ENCODE results near the gene SEMA5A.

GRCh38 chr5:9192266-9192665, 353.6 kb downstream of the SEMA5A start:
- TF ChIP-seq MAX (IDR thresholded peaks at IDR 0.05) (no peak), YY1 (IDR thresholded peaks at IDR 0.05; ENCODE audit: low read depth, low read length) (no peak), GABPA (IDR thresholded peaks at IDR 0.05; ENCODE audit: borderline replicate concordance, insufficient read depth, low read length) (no peak), CBX8 (IDR thresholded peaks at IDR 0.05; ENCODE audit: borderline replicate concordance, low read depth, low read length) (no peak), CTCF (IDR thresholded peaks at IDR 0.05; ENCODE audit: control extremely low read depth in 1 of 3, insufficient read depth in 1 of 3, low read depth in 1 of 3, low read length in 3 of 3) (no peak), CEBPB (IDR thresholded peaks at IDR 0.05; ENCODE audit: low read depth, low read length) (no peak), SP2 (IDR thresholded peaks at IDR 0.05; ENCODE audit: low read length) (no peak), SP1 (IDR thresholded peaks at IDR 0.05; ENCODE audit: low read depth, low read length) (no peak), GTF2F1 (IDR thresholded peaks at IDR 0.05; ENCODE audit: borderline replicate concordance, low read depth, low read length) (no peak), EP300 (IDR thresholded peaks at IDR 0.05; ENCODE audit: borderline replicate concordance in 1 of 2, low read depth in 2 of 2, low read length in 2 of 2) (no peak), TAF1 (IDR thresholded peaks at IDR 0.05; ENCODE audit: low read depth, low read length) (no peak), RAD21 (IDR thresholded peaks at IDR 0.05 in 1 of 2, conservative IDR thresholded peaks at IDR 0.05 in 1 of 2; ENCODE audit: low read depth in 2 of 2, low read length in 2 of 2) (no peak)

All from H1 (cell line).